CD4-positive, alpha-beta memory T cell (primary cell): Measurements from ENCODE around the gene ZFAND3. TPM values are rescaled to one million over a fixed set of nuclear protein-coding genes. Genes with fewer than 3 reads are reported as not detected.

Experiments
- CTCF ChIA-PET: fragments of 350-600 bp; sonication (Branson Sonifier 250); formaldehyde crosslinking; loops from one replicate; lab custom pipeline; 2021; ENCODE audit warnings: inconsistent platforms; ENCODE audit not compliant: partially characterized antibody; lab: Charles Lee
- POLR2A ChIA-PET: fragments of 350-600 bp; sonication (Branson Sonifier 250); formaldehyde crosslinking; loops from one replicate; lab custom pipeline; 2021; ENCODE audit not compliant: partially characterized antibody; lab: Charles Lee
- DNase-seq, 5 donors: peaks; one replicate each; pipeline versions ENCODE4 v3.0.0 to v3.0.0-alpha.2; 2020 to 2022; ENCODE audit warnings: mixed read lengths in 1 of 5
- H3K27ac ChIP-seq: one replicate; pipeline ENCODE4 v1.7.0; 2013; ENCODE audit warnings: low read depth, low read length
- H3K27me3 ChIP-seq: 2 replicates; pipeline ENCODE4 v1.7.0; 2013; ENCODE audit warnings: mild to moderate bottlenecking, low read length, moderate library complexity; ENCODE audit not compliant: insufficient read depth
- H3K36me3 ChIP-seq: 2 replicates; pipeline ENCODE4 v1.7.0; 2013; ENCODE audit warnings: mild to moderate bottlenecking, low read length, moderate library complexity; ENCODE audit not compliant: insufficient read depth
- H3K4me1 ChIP-seq: 2 replicates; pipeline ENCODE4 v1.7.0; 2013; ENCODE audit warnings: mild to moderate bottlenecking, low read length, moderate library complexity; ENCODE audit not compliant: insufficient read depth
- H3K4me3 ChIP-seq, 2 donors: one replicate each; pipeline ENCODE4 v1.7.0; 2013; ENCODE audit warnings: low read length in 2 of 2, mild to moderate bottlenecking in 1 of 2
- H3K9me3 ChIP-seq, 2 donors: one replicate each; pipeline ENCODE4 v1.7.0; 2013; ENCODE audit warnings: low read length in 2 of 2, control low read depth in 1 of 2; ENCODE audit not compliant: control insufficient read depth in 1 of 2
- H3K27ac Mint-ChIP-seq, 7 donors: one replicate each; pipeline ENCODE4 v1.8.0; 2020 to 2021; ENCODE audit warnings: mixed read lengths in 7 of 7, mild to moderate bottlenecking in 6 of 7, inconsistent platforms in 3 of 7, moderate library complexity in 3 of 7
- H3K27me3 Mint-ChIP-seq, 2 donors: one replicate each; pipeline ENCODE4 v1.8.0; 2020 to 2021; ENCODE audit warnings: mixed read lengths in 2 of 2
- H3K36me3 Mint-ChIP-seq, 2 donors: one replicate each; pipeline ENCODE4 v1.8.0; 2020 to 2021; ENCODE audit warnings: mixed read lengths in 2 of 2, inconsistent platforms in 1 of 2, mild to moderate bottlenecking in 1 of 2
- H3K4me1 Mint-ChIP-seq, 4 donors: one replicate each; pipeline ENCODE4 v1.8.0; 2020 to 2021; ENCODE audit warnings: mixed read lengths in 4 of 4, mild to moderate bottlenecking in 1 of 4
- H3K4me3 Mint-ChIP-seq, 8 donors: one replicate each; pipeline ENCODE4 v1.8.0; 2020 to 2021; ENCODE audit warnings: mixed read lengths in 8 of 8, mild to moderate bottlenecking in 7 of 8, moderate library complexity in 6 of 8, inconsistent platforms in 3 of 8
- H3K9me3 Mint-ChIP-seq, 8 donors: one replicate each; pipeline ENCODE4 v1.8.0; 2020 to 2021; ENCODE audit warnings: mixed read lengths in 8 of 8, mild to moderate bottlenecking in 5 of 8, inconsistent platforms in 3 of 8, moderate library complexity in 1 of 8
- intact Hi-C: fragments of 100-400 bp; cut with micrococcal nuclease; formaldehyde crosslinking; loops from one replicate; pipeline ENCODE4 v1.15.1; 2023
- polyA plus RNA-seq, 2 donors: library from polyadenylated mRNA; unstranded; fragments of 300-500 nt; fragmentation: Illumina TruSeq; gene quantifications; one replicate each; pipeline ENCODE4 v1.2.3, GENCODE V29; 2021
- total RNA-seq, 2 experiments: library from RNA; stranded (reverse); gene quantifications; one replicate each; pipeline ENCODE4 v1.2.3, GENCODE V29; 2021

Gene ZFAND3
- total and polyA plus RNA-seq, 4 experiments from 2014 or later, result 2.1 to 33.0 (median 20.1) TPM

DNA sequence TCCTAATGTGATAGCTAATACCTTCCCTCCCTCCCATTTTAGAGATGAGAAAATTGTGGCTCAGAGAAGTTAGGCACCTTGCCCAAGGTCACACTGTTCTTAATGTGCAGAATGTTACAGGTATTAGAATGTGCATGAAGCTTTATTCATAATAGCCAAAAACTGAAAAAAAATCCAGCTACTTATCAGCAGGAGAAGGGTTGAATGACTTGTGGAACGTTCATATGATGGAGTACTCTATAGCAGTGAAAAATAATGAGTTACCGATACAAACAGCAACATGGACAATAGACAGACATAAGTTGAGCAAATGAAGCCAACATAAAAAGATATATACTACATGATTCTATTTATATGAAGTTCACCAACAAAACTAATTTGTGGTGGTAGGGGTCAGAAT is 37.7 kb upstream of the ZFAND3 start:
- ChIA-PET CTCF (interaction anchor here (0.6 to 2.6 kb wide), 2 partner anchors 10 to 77 kb away, joined by 3 to 7 read pairs; no protein-coding TSS in a partner anchor), POLR2A (no interaction called here)
- no peak overlapping the region for H3K4me3 Mint-ChIP-seq
- no peaks in the 10 kb centered on the region for H3K9me3 Mint-ChIP-seq
- H3K27me3 ChIP-seq, result peaks cover 17% of the 10 kb centered on the region
- H3K4me1 Mint-ChIP-seq, result peaks cover 4 to 15% (median 11%) of the 10 kb centered on the region in 4 donors
- no peak for DNase-seq
- no peaks in the 10 kb centered on the region for H3K36me3 ChIP-seq
- peaks cover 19 to 29% of the 10 kb centered on the region in 2 donors for H3K27me3 Mint-ChIP-seq
- H3K27ac ChIP-seq, result no peak overlapping the region
- H3K4me3 ChIP-seq, result no peak overlapping the region
- H3K36me3 Mint-ChIP-seq, result no peaks in the 10 kb centered on the region
- no peaks in the 10 kb centered on the region for H3K9me3 ChIP-seq
- no peak overlapping the region for H3K27ac Mint-ChIP-seq
- intact Hi-C loops, result no loop called here
- H3K4me1 ChIP-seq, result peaks cover 12% of the 10 kb centered on the region

DNA sequence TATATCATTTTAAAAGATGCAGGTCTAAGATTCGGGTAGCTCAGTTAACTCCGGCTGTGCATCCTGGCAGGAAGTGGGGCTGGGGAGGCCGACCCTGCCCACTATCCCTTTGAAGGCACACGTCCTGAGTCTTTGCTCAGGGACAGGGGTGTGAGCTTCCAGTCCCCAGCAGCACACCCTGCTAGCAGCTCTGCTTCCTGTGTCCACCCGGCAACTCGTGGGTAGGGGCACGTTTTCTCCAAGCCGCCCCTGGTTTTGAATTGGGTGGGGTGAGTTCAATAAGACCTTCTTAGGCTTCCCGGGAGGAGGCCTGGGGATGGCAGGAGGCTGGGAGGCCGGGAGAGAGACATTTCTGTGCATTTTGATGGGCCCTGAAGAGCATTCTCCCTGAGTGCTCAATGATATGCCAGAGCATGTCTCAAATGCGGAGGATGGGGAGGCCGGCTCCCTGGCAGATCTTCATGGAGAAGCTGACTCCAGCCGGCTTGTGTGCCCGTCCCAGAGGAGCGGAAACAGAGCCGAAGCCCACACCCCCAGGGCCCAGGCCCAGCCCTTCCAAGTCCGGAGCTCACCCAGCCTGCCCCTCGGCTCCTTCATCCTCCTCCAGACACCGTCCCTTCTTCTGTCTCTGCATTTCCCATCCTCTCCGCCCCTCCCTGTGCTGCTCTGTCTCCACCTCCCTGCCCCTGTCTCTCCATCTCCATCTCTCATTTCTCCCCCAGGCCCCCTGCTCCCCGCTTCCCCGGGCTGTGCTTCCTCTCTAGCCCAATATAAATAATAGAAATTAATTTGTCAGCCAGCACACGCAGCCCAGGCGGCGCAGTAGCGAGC is 36.3 kb upstream of the ZFAND3 start:
- no peaks in the 10 kb centered on the region for H3K9me3 ChIP-seq
- H3K4me3 ChIP-seq, result peak overlapping the region in 1 of 2 donors; percentile 58
- peaks cover 17% of the 10 kb centered on the region for H3K27me3 ChIP-seq
- DNase-seq, result no peak
- Mint-ChIP-seq H3K36me3 (no peaks in the 10 kb centered on the region), H3K9me3 (no peaks in the 10 kb centered on the region), H3K4me3 (peak overlapping the region; percentile 68 to 88 (median 82)), H3K27ac (no peak overlapping the region), H3K4me1 (peaks cover 4 to 15% (median 11%) of the 10 kb centered on the region in 4 donors), H3K27me3 (peaks cover 20 to 29% of the 10 kb centered on the region in 2 donors)
- no peak overlapping the region for H3K27ac ChIP-seq
- ChIA-PET CTCF (no interaction called here), POLR2A (interaction anchor here (1.1 kb wide), 1 partner anchor 24 kb away, joined by 5 read pairs; no protein-coding TSS in a partner anchor)
- H3K4me1 ChIP-seq, result peaks cover 12% of the 10 kb centered on the region
- intact Hi-C loops, result no loop called here
- no peaks in the 10 kb centered on the region for H3K36me3 ChIP-seq

DNA sequence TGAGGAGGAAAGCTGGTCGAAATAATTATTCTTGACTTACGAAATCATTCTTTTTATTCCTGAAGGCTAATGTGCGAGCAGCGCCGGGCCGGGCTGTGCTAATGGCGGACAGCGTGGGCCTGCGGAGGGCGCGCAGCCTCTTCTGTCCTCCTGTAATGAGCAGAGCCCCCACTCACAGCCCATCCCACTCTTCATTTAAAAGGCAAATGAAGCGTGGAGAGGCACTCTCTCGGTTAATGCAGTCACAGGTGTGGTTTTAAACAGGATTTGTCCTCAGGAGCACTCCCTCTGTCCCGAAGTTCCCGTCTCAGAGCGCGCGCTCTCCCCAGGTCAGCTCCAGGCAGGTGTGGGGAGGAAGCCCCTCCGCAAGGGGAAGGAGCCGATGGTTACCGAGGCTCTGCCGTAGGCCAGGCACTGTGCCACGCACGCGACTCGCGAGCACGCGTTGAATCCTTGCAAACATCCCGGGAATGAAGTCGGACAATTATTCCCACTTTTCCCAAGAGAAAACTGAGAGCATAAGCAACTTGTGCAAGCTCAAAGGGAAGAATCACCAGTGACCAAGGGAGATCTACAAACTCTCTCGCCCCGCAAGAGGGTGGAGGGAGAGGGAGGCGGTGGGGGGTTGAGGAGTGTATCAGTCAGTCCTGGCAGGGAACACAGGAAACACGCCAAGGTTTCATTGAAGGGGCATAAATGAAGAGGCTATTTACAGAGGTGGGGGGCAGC is 35.5 kb upstream of the ZFAND3 start:
- H3K36me3 Mint-ChIP-seq, result no peaks in the 10 kb centered on the region
- H3K27ac Mint-ChIP-seq, result peak overlapping the region in 1 of 7 donors; percentile 46
- H3K27me3 ChIP-seq, result peaks cover 17% of the 10 kb centered on the region
- no peaks in the 10 kb centered on the region for H3K9me3 ChIP-seq
- CTCF ChIA-PET, result no interaction called here
- no peaks in the 10 kb centered on the region for H3K36me3 ChIP-seq
- POLR2A ChIA-PET, result interaction anchor here (1.1 kb wide), 1 partner anchor 25 kb away, joined by 5 read pairs; no protein-coding TSS in a partner anchor
- peaks cover 12% of the 10 kb centered on the region for H3K4me1 ChIP-seq
- DNase-seq, result no peak
- H3K27ac ChIP-seq, result no peak overlapping the region
- peaks cover 4 to 15% (median 11%) of the 10 kb centered on the region in 4 donors for H3K4me1 Mint-ChIP-seq
- peak overlapping the region; percentile 68 to 88 (median 82) for H3K4me3 Mint-ChIP-seq
- H3K27me3 Mint-ChIP-seq, result peaks cover 20 to 29% of the 10 kb centered on the region in 2 donors
- H3K4me3 ChIP-seq, result peak overlapping the region; percentile 36 to 58
- H3K9me3 Mint-ChIP-seq, result no peaks in the 10 kb centered on the region
- intact Hi-C loops, result no loop called here

DNA sequence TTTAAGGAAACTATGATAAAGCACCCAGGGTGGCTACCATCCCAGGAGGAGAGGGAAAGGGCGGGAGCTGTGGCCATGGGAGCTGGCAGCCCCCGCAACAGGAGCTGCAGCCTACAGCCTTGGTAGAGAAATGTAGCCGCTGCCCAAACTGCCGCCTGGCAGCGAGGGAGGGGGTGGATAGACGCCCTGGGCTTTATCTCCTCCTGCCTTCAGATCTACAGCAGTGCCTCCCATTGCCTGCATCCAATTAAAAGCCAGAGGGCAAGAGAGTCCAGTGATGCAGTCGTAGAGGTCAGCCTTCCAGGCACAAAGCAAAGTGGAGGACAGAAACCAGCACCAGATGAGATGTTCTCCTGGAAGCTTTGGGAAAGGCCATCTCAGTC is 35.0 kb upstream of the ZFAND3 start:
- H3K27ac Mint-ChIP-seq, result no peak overlapping the region
- DNase-seq, result no peak
- CTCF ChIA-PET, result no interaction called here
- no peaks in the 10 kb centered on the region for H3K36me3 Mint-ChIP-seq
- Histone ChIP-seq H3K27ac (no peak overlapping the region), H3K36me3 (no peaks in the 10 kb centered on the region), H3K27me3 (peaks cover 17% of the 10 kb centered on the region), H3K9me3 (no peaks in the 10 kb centered on the region), H3K4me3 (no peak overlapping the region), H3K4me1 (peaks cover 12% of the 10 kb centered on the region)
- H3K27me3 Mint-ChIP-seq, result peaks cover 20 to 29% of the 10 kb centered on the region in 2 donors
- peak overlapping the region in 6 of 8 donors; percentile 75 to 88 (median 82) for H3K4me3 Mint-ChIP-seq
- H3K4me1 Mint-ChIP-seq, result peaks cover 4 to 15% (median 11%) of the 10 kb centered on the region in 4 donors
- POLR2A ChIA-PET, result no interaction called here
- intact Hi-C loops, result no loop called here
- no peaks in the 10 kb centered on the region for H3K9me3 Mint-ChIP-seq

DNA sequence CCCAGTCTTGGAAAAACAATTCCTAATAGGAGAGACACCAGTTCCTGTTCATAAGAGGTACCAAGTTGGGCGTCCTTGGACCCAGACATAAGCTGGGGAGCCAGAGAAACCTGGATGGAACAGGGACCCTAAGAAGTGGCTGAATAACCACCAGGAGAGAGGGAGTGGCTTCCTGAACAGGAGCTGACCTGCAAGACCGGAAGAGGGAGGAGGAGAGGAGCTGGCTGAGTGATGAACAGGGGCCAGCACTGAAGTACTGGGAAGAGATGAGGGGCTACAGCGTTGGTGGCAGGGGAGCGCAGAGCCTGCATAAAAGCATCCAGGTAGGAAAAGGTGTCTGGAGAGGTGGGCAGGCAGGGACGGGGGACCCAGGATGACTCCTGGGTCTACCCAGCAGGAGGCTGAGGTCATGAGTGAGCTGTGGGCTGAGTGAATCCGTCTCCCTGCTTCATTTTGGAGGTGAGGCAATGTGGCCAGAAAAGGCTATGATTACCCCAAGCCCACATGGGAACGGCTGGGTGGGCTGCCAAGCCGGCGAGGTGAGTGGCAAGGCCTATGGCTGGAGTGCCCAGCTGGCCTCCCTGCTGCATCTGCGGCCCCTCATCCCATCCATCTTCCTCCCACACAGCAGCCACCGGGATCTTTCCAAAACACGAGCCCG is 34.4 kb upstream of the ZFAND3 start:
- no peaks in the 10 kb centered on the region for H3K36me3 ChIP-seq
- H3K4me3 ChIP-seq, result no peak overlapping the region
- ChIA-PET POLR2A (no interaction called here), CTCF (no interaction called here)
- Mint-ChIP-seq H3K4me1 (peaks cover 4 to 15% (median 11%) of the 10 kb centered on the region in 4 donors), H3K27me3 (peaks cover 20 to 29% of the 10 kb centered on the region in 2 donors), H3K36me3 (no peaks in the 10 kb centered on the region), H3K4me3 (peak overlapping the region in 3 of 8 donors; percentile 21 to 69 (median 63)), H3K27ac (peak overlapping the region in 1 of 7 donors; percentile 15), H3K9me3 (no peaks in the 10 kb centered on the region)
- peaks cover 17% of the 10 kb centered on the region for H3K27me3 ChIP-seq
- intact Hi-C loops, result no loop called here
- H3K27ac ChIP-seq, result no peak overlapping the region
- H3K9me3 ChIP-seq, result no peaks in the 10 kb centered on the region
- no peak for DNase-seq
- H3K4me1 ChIP-seq, result peaks cover 12% of the 10 kb centered on the region

DNA sequence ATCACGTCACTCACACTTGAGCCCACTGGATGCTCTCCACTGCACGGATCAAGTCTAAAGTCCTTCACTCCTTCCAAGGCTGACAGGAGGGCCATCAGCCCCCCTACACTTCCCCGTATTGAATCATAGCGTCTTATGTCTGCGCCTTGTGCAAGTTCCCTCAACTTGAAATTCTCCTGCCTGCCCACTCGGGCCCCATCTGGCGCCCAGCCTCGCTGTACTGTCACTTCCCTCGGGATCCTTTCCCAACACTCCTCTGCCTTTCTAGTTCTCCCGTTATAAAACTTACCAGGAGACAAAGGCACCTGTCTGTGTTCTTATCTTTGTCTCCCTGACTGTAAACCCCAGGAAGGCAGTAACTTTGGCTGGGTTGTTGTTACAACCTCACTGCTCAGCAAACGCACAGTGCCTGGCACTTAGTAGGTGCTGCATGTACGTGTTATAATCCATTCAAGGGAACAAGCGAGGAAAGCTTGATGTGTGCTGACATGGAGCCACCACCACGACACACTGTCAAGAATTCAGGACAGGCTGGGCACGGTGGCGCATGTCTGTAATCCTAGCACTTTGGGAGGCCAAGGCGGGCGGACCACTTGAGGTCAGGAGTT is 33.8 kb upstream of the ZFAND3 start:
- DNase-seq, result no peak
- H3K4me3 Mint-ChIP-seq, result peak overlapping the region in 3 of 8 donors; percentile 21 to 69 (median 63)
- H3K36me3 Mint-ChIP-seq, result no peaks in the 10 kb centered on the region
- H3K27ac ChIP-seq, result no peak overlapping the region
- no peaks in the 10 kb centered on the region for H3K9me3 Mint-ChIP-seq
- ChIA-PET CTCF (interaction anchor here (1.0 kb wide), 1 partner anchor 73 kb away, joined by 3 read pairs; no protein-coding TSS in a partner anchor), POLR2A (no interaction called here)
- peaks cover 4 to 16% (median 11%) of the 10 kb centered on the region in 4 donors for H3K4me1 Mint-ChIP-seq
- intact Hi-C loops, result no loop called here
- no peak overlapping the region for H3K4me3 ChIP-seq
- peaks cover 17% of the 10 kb centered on the region for H3K27me3 ChIP-seq
- H3K4me1 ChIP-seq, result peaks cover 12% of the 10 kb centered on the region
- peaks cover 20 to 26% of the 10 kb centered on the region in 2 donors for H3K27me3 Mint-ChIP-seq
- no peaks in the 10 kb centered on the region for H3K36me3 ChIP-seq
- no peaks in the 10 kb centered on the region for H3K9me3 ChIP-seq
- no peak overlapping the region for H3K27ac Mint-ChIP-seq
